GM12878 (cell line): ENCODE results near the gene ESRRB.

Source experiments
- ETV6 ChIP-seq, 2 experiments: fragments of 450-650 bp in 1 of 2; IDR thresholded peaks in 1 of 2; conservative IDR thresholded peaks in 1 of 2; 2 replicates each; pipeline ENCODE4 v1.6.1; 2014; ENCODE audit warnings: antibody characterized with exemption in 1 of 2, borderline replicate concordance in 1 of 2, low read depth in 1 of 2, mild to moderate bottlenecking in 1 of 2, moderate library complexity in 1 of 2
- POLR2A ChIP-seq: IDR thresholded peaks from 2 replicates; pipeline ENCODE4 v1.6.1; 2011; ENCODE audit warnings: low read depth, mild to moderate bottlenecking, low read length
- SP1 ChIP-seq: IDR thresholded peaks from one replicate; pipeline ENCODE4 v1.6.1; 2011; ENCODE audit warnings: low read depth, low read length
- TF ChIP-seq, protein P1 (sequence below), 3 experiments: IDR thresholded peaks in 2 of 3; conservative IDR thresholded peaks in 1 of 3; 2 replicates each; pipeline ENCODE4 v1.5.1; 2011; ENCODE audit warnings: low read depth in 3 of 3, low read length in 3 of 3, mild to moderate bottlenecking in 3 of 3, control low read depth in 2 of 3, moderate library complexity in 2 of 3, inconsistent platforms in 1 of 3, mixed read lengths in 1 of 3; ENCODE audit not compliant: control insufficient read depth in 2 of 3, insufficient read depth in 1 of 3; ENCODE audit errors: extremely low read depth in 1 of 3
- TF ChIP-seq, protein P2 (sequence below): IDR thresholded peaks from 2 replicates; pipeline ENCODE4 v1.6.1; 2012; ENCODE audit warnings: low read depth, low read length, improper control_type of control experiment

DNA sequence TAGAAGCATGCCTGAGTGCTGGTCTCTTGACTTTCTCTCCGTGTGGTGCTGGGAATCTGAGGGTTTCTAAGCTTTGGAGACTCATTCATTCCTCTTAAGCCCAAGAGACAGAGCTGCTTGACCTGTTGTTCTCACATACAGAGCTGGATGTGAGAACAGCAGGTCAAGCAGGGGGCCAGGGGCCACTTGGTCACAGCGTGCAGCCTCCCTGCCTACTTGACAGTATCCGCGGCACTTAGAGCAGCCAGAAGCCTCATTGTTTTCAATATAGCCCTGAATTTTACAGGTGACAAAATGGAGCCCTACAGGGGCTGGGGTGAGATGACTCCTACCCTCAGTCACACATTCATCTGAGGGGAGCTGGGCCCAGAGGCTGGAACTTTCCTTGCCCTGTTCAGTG, 88.9 kb downstream of the ESRRB start:
- TF ChIP-seq POLR2A (no peak), SP1 (no peak), ETV6 (conservative IDR thresholded peaks at IDR 0.05 in 1 of 2, IDR thresholded peaks at IDR 0.05 in 1 of 2; ENCODE audit: borderline replicate concordance in 1 of 2, low read depth in 1 of 2) (no peak)
- TF ChIP-seq, protein P1, sequence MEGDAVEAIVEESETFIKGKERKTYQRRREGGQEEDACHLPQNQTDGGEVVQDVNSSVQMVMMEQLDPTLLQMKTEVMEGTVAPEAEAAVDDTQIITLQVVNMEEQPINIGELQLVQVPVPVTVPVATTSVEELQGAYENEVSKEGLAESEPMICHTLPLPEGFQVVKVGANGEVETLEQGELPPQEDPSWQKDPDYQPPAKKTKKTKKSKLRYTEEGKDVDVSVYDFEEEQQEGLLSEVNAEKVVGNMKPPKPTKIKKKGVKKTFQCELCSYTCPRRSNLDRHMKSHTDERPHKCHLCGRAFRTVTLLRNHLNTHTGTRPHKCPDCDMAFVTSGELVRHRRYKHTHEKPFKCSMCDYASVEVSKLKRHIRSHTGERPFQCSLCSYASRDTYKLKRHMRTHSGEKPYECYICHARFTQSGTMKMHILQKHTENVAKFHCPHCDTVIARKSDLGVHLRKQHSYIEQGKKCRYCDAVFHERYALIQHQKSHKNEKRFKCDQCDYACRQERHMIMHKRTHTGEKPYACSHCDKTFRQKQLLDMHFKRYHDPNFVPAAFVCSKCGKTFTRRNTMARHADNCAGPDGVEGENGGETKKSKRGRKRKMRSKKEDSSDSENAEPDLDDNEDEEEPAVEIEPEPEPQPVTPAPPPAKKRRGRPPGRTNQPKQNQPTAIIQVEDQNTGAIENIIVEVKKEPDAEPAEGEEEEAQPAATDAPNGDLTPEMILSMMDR (IDR thresholded peaks at IDR 0.05 in 2 of 3, conservative IDR thresholded peaks at IDR 0.05 in 1 of 3; ENCODE audit: control insufficient read depth in 2 of 3, extremely low read depth in 1 of 3, insufficient read depth in 1 of 3, low read depth in 3 of 3, low read length in 3 of 3) = no peak
- TF ChIP-seq, protein P2, sequence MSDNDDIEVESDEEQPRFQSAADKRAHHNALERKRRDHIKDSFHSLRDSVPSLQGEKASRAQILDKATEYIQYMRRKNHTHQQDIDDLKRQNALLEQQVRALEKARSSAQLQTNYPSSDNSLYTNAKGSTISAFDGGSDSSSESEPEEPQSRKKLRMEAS = no peak
